ENCODE results near the gene NLRC3. TPM values are rescaled to one million over a fixed set of nuclear protein-coding genes. Genes with fewer than 3 reads are reported as not detected.

Gene NLRC3
- total RNA-seq, 1 experiment from 2014 or later: 0.26 TPM

DNA sequence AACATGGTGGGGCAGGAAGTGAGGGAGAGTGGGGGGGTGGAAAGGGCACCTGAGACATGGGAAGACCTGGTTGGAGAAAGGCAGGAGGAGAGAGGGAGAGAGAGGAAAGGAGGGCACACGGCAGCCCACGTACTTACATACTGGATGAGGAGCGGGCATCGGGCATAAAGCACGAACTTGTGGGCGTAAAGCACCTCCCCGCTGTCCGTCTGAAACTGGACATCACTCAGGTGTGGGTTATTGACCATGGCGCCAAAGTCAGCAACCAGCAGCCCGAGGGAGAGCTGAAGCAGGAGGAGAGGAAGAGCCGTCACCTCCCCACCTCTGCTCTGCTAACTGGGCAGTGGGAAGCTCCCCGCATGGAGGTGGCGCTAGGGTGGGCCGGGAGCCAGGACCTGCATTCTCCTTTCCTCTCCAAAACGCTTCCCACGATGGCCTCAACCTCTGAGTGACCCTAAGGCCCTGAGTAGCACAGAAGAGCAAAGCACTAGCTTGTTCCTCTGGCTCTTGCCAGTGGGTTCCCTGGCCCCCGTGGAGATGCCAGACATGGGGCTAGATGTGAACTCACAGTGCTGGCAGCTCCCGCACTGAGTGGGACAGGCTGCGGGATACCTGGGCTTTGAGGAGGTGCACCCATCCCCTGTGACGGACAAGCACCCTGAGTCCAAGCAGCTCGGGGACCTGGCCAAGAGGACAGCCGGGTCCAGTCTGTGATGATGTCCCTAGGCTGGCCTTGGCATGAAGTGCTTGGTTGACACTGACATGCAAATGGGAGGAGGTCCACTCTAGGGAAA, 17.3 kb upstream of the NLRC3 start:
- H3K36me3 Mint-ChIP-seq: peaks cover 44% of the 10 kb centered on the region
- peak overlapping the region; percentile 36; the same call in 1 of the 2 replicates for H3K27ac Mint-ChIP-seq
- TF ChIP-seq, protein P1, sequence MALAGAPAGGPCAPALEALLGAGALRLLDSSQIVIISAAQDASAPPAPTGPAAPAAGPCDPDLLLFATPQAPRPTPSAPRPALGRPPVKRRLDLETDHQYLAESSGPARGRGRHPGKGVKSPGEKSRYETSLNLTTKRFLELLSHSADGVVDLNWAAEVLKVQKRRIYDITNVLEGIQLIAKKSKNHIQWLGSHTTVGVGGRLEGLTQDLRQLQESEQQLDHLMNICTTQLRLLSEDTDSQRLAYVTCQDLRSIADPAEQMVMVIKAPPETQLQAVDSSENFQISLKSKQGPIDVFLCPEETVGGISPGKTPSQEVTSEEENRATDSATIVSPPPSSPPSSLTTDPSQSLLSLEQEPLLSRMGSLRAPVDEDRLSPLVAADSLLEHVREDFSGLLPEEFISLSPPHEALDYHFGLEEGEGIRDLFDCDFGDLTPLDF (CRISPR knock-in tag; IDR thresholded peaks at IDR 0.05): no peak
- no peak for TF ChIP-seq NR3C1 (CRISPR knock-in tag; conservative IDR thresholded peaks at IDR 0.05; ENCODE audit: low read depth)
- TF ChIP-seq, protein P2, sequence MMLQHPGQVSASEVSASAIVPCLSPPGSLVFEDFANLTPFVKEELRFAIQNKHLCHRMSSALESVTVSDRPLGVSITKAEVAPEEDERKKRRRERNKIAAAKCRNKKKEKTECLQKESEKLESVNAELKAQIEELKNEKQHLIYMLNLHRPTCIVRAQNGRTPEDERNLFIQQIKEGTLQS (CRISPR knock-in tag; conservative IDR thresholded peaks at IDR 0.05): no peak
- TF ChIP-seq ZNF423 (CRISPR knock-in tag; IDR thresholded peaks at IDR 0.05): no peak
- no peak for TF ChIP-seq SMAD3 (CRISPR knock-in tag; IDR thresholded peaks at IDR 0.05; ENCODE audit: borderline replicate concordance)
- TF ChIP-seq USF2 (CRISPR knock-in tag; IDR thresholded peaks at IDR 0.05): no peak
- TF ChIP-seq SOX15 (CRISPR knock-in tag; IDR thresholded peaks at IDR 0.05): no peak
- no peak for TF ChIP-seq FOXJ3 (CRISPR knock-in tag; IDR thresholded peaks at IDR 0.05; ENCODE audit: borderline replicate concordance)
- no peak for TF ChIP-seq ZBTB21 (CRISPR knock-in tag; IDR thresholded peaks at IDR 0.05; ENCODE audit: borderline replicate concordance)
- TF ChIP-seq RELA (CRISPR knock-in tag; IDR thresholded peaks at IDR 0.05; ENCODE audit: borderline replicate concordance): no peak
- TF ChIP-seq, protein P3, sequence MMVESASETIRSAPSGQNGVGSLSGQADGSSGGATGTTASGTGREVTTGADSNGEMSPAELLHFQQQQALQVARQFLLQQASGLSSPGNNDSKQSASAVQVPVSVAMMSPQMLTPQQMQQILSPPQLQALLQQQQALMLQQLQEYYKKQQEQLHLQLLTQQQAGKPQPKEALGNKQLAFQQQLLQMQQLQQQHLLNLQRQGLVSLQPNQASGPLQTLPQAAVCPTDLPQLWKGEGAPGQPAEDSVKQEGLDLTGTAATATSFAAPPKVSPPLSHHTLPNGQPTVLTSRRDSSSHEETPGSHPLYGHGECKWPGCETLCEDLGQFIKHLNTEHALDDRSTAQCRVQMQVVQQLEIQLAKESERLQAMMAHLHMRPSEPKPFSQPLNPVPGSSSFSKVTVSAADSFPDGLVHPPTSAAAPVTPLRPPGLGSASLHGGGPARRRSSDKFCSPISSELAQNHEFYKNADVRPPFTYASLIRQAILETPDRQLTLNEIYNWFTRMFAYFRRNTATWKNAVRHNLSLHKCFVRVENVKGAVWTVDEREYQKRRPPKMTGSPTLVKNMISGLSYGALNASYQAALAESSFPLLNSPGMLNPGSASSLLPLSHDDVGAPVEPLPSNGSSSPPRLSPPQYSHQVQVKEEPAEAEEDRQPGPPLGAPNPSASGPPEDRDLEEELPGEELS (CRISPR knock-in tag; IDR thresholded peaks at IDR 0.05): no peak
- TF ChIP-seq GRHL2 (CRISPR knock-in tag; IDR thresholded peaks at IDR 0.05; ENCODE audit: insufficient replicate concordance, severe bottlenecking): no peak
- TF ChIP-seq NR2C2 (CRISPR knock-in tag; IDR thresholded peaks at IDR 0.05): no peak
- peaks cover 7% of the 10 kb centered on the region for H3K9me3 Mint-ChIP-seq
- H3K4me3 Mint-ChIP-seq: no peak overlapping the region
- no peaks in the 10 kb centered on the region for H3K4me1 Mint-ChIP-seq
- H3K27me3 Mint-ChIP-seq (ENCODE audit: low read depth): no peaks in the 10 kb centered on the region
- ATAC-seq (no peak), DNase-seq (ENCODE audit: low spot score) (no peak)
- ChIA-PET POLR2A (no interaction called here), CTCF (interaction anchor here (0.6 kb wide), 1 partner anchor 338 kb away, joined by 3 read pairs; no protein-coding TSS in a partner anchor)

- no peak for ATAC-seq
- Mint-ChIP-seq H3K27me3 (ENCODE audit: low read depth) (no peaks in the 10 kb centered on the region; the same call in 1 of the 2 replicates), H3K4me1 (no peaks in the 10 kb centered on the region), H3K36me3 (peaks cover 31% of the 10 kb centered on the region), H3K9me3 (no peaks in the 10 kb centered on the region), H3K27ac (0 out of 2 replicates have a peak overlapping the region, but pooled peaks have one; percentile 57), H3K4me3 (no peak overlapping the region)
- TF ChIP-seq ZNF512 (CRISPR knock-in tag; IDR thresholded peaks at IDR 0.05; ENCODE audit: borderline replicate concordance): no peak
- no peak for TF ChIP-seq RORB (CRISPR knock-in tag; IDR thresholded peaks at IDR 0.05)
- TF ChIP-seq GTF2I (CRISPR knock-in tag; conservative IDR thresholded peaks at IDR 0.05): no peak
- no peak for TF ChIP-seq OVOL2 (CRISPR knock-in tag; IDR thresholded peaks at IDR 0.05; ENCODE audit: borderline replicate concordance)
- TF ChIP-seq TEAD4 (CRISPR knock-in tag; IDR thresholded peaks at IDR 0.05): no peak
- TF ChIP-seq, protein P1 (CRISPR knock-in tag; IDR thresholded peaks at IDR 0.05): no peak
- no peak for TF ChIP-seq E2F4 (CRISPR knock-in tag; IDR thresholded peaks at IDR 0.05; ENCODE audit: borderline replicate concordance, low read depth)
- TF ChIP-seq SMAD4 (CRISPR knock-in tag; IDR thresholded peaks at IDR 0.05): no peak
- TF ChIP-seq, protein P4, sequence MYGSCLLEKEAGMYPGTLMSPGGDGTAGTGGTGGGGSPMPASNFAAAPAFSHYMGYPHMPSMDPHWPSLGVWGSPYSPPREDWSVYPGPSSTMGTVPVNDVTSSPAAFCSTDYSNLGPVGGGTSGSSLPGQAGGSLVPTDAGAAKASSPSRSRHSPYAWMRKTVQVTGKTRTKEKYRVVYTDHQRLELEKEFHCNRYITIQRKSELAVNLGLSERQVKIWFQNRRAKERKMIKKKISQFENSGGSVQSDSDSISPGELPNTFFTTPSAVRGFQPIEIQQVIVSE (CRISPR knock-in tag; IDR thresholded peaks at IDR 0.05; ENCODE audit: borderline replicate concordance): no peak
- TF ChIP-seq ERG (CRISPR knock-in tag; IDR thresholded peaks at IDR 0.05): no peak
- POLR2A ChIA-PET: no interaction called here
- CTCF ChIA-PET: no interaction called here
- no peak for DNase-seq (ENCODE audit: low spot score)
Observed at GRCh38 chr16:3592559-3592958, 15.4 kb upstream of the NLRC3 start.
